T-helper 17 cell (primary cell): ENCODE results near the gene CNTNAP5. TPM values are rescaled to one million over a fixed set of nuclear protein-coding genes. Genes with fewer than 3 reads are reported as not detected.

Source experiments
- ATAC-seq: fragments of 150-1000 bp; cut with Tn5 transposase; 2 replicates; pipeline ENCODE4 v1.10.0; 2021; ENCODE audit warnings: mild to moderate bottlenecking, moderate library complexity
- DNase-seq, 3 donors: peaks; one replicate each; pipeline versions ENCODE4 v3.0.0 to v3.0.0-alpha.2; 2020 to 2021
- H3K9me3 ChIP-seq: one replicate; pipeline ENCODE4 v1.7.0; 2013; ENCODE audit warnings: low read length, mild to moderate bottlenecking; ENCODE audit not compliant: control insufficient read depth, poor library complexity, severe bottlenecking
- H3K27ac Mint-ChIP-seq: one replicate; pipeline ENCODE4 v1.8.0; 2022; ENCODE audit warnings: mild to moderate bottlenecking, moderate library complexity, mixed read lengths
- H3K27me3 Mint-ChIP-seq: one replicate; pipeline ENCODE4 v1.8.0; 2022; ENCODE audit warnings: mixed read lengths
- H3K36me3 Mint-ChIP-seq: one replicate; pipeline ENCODE4 v1.8.0; 2022; ENCODE audit warnings: low read depth, mixed read lengths
- H3K4me1 Mint-ChIP-seq: one replicate; pipeline ENCODE4 v1.8.0; 2022; ENCODE audit warnings: mild to moderate bottlenecking, mixed read lengths
- H3K4me3 Mint-ChIP-seq: one replicate; pipeline ENCODE4 v1.8.0; 2022; ENCODE audit warnings: mild to moderate bottlenecking, moderate library complexity, mixed read lengths
- total RNA-seq, 4 donors: library from RNA in 2 of 4; stranded (reverse) in 2 of 4; gene quantifications; one replicate each; pipeline ENCODE4 v1.2.3 and lab custom pipeline; 2022 to 2026

The CNTNAP5 gene
- total RNA-seq, 2 donors from 2014 or later = not detected

DNA sequence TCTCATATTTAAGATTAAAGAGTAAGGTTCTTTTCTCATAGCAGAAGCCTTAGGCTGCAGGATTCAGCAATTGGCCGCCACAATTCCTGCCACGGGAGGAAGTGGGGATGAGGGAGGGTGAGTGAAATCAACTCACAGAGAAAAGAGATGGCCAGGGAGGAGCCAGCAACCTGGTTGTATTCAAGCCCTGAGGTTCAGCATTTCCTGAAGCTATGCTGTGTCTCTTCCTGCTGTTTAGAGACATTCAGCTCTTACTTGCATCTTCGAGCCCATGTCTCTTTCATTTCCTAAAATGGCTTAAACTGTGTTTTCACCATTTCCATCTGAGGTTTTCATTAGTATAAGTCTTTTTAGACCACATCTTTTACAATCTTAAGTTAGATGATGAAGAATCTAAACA lies 522.6 kb downstream of the CNTNAP5 start:
- Mint-ChIP-seq H3K27me3 (no peaks in the 10 kb centered on the region), H3K36me3 (no peaks in the 10 kb centered on the region), H3K4me3 (no peak overlapping the region), H3K4me1 (no peaks in the 10 kb centered on the region), H3K27ac (no peak overlapping the region)
- H3K9me3 ChIP-seq = no peaks in the 10 kb centered on the region
- ATAC-seq (no peak), DNase-seq (no peak)

DNA sequence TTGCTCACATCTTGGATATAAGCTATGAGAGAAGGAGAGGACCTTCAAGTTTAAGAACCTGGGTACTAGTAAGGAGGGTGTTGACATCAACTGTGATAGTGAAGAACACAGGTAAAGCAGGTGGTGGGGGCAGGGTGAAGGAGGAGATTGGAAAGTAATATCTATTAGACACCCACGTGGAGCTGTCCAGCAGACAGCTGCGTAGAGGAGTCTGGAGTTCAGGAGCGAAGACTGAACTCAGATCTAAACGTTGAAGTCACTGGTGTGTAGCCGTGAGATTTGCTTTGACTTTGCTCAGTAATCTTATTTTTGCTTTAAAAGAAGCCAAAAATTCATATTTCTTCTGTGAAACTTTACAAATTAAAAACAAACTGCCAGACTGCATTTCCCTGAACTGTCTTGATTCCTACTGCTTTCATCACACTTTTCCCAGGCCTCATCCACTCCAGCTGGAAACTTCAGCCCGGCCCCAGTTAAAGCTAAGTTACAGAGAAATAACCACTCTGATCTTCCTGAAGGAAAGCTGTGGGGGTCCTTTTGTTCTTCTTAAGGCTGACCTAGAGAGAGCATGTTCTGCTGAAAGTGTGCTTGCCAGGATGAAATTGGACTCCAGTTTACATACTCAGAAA lies 533.3 kb downstream of the CNTNAP5 start:
- H3K4me1 Mint-ChIP-seq = no peaks in the 10 kb centered on the region
- H3K27me3 Mint-ChIP-seq = no peaks in the 10 kb centered on the region
- no peaks in the 10 kb centered on the region for H3K36me3 Mint-ChIP-seq
- H3K9me3 ChIP-seq = no peaks in the 10 kb centered on the region
- ATAC-seq = no peak
- H3K27ac Mint-ChIP-seq = no peak overlapping the region
- no peak overlapping the region for H3K4me3 Mint-ChIP-seq
- DNase-seq = no peak

DNA sequence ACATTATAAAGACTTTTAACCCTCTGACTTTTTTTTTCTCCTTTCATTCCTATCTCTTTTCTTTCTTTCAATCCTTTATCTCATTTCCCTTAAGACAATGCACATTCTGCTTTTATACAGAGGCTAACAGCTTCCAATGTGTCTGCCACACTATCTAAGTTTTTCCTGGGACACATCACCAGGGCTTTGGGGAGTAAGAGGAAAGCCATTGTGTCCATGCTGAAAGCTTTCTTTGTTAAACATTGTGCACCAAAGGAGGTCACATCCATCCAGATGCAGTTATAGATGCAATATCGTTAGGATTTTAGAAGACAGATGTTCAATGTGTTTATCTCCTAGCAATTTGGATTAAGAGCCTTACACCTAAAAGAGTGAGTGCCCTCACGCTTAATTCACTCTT lies 534.1 kb downstream of the CNTNAP5 start:
- Mint-ChIP-seq H3K27ac (no peak overlapping the region), H3K4me1 (no peaks in the 10 kb centered on the region), H3K4me3 (no peak overlapping the region), H3K36me3 (no peaks in the 10 kb centered on the region), H3K27me3 (no peaks in the 10 kb centered on the region)
- no peak for DNase-seq
- ATAC-seq = no peak
- H3K9me3 ChIP-seq = no peaks in the 10 kb centered on the region

DNA sequence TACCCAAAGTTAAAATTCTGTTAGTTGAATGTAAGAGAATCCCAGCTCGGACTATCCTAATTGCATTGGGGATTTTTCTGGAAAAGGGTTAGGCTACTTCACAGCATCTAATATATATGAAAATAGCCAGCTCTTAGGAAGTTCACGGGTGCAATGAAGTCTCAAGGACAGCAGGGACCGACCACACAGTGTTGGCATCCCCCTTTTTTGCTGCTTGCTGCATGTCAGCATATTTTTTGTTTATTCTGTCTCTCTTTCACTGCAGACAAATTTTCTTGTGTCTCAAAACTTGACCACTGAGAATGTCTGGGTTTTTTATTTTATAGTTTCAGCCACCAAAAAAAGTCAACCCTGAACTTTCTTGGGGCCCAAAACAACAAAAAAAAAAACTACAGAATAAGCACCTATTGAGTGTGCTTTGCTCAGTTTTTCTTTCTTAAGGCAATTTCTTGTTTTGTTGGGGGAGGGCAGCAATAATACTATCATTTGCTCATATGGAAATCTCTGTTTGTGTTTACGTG lies 535.6 kb downstream of the CNTNAP5 start:
- no peaks in the 10 kb centered on the region for H3K4me1 Mint-ChIP-seq
- no peaks in the 10 kb centered on the region for H3K36me3 Mint-ChIP-seq
- no peaks in the 10 kb centered on the region for H3K27me3 Mint-ChIP-seq
- DNase-seq (no peak), ATAC-seq (no peak)
- no peak overlapping the region for H3K27ac Mint-ChIP-seq
- no peak overlapping the region for H3K4me3 Mint-ChIP-seq
- H3K9me3 ChIP-seq = no peaks in the 10 kb centered on the region

DNA sequence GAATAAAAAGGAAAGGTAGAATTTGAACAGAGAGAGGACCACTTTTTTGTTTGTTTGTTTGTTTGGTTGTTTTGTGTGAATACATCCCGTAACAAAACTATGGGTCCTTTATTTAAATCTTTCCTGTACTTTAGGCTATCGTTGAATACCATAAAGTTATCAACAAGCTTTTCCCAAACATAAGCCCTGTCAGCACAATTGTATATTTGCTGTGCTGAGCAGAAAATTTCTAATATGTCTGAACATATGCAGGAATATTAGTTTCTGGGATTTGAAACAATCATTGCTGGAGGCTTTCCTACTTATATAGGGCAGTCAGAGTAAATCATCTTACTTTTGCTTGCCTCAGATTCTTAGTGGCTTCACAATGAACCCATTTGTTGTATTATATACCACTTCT lies 536.4 kb downstream of the CNTNAP5 start:
- H3K27me3 Mint-ChIP-seq = no peaks in the 10 kb centered on the region
- no peak overlapping the region for H3K27ac Mint-ChIP-seq
- H3K4me3 Mint-ChIP-seq = no peak overlapping the region
- H3K4me1 Mint-ChIP-seq = no peaks in the 10 kb centered on the region
- H3K36me3 Mint-ChIP-seq = no peaks in the 10 kb centered on the region
- DNase-seq (no peak), ATAC-seq (no peak)
- H3K9me3 ChIP-seq = no peaks in the 10 kb centered on the region

DNA sequence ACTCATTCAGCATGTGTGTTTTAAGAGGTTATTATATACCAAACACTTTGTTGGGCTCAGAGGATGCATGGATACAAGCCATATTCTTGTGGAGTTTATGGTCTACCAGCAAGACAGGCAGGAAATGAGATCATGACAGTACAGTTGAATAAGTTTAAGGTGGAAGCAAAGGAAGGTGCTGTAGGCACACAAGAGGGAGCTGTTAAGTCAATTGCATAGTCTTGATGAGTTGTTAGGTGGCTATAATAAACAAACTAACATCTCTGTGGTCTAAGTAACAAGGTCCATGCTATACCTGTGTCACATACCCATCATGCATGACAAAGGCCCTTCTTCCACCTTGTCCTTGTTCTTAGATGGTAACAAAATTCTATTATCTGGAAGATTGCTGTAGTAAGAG lies 538.3 kb downstream of the CNTNAP5 start:
- no peak overlapping the region for H3K4me3 Mint-ChIP-seq
- no peak overlapping the region for H3K27ac Mint-ChIP-seq
- no peaks in the 10 kb centered on the region for H3K9me3 ChIP-seq
- DNase-seq (no peak), ATAC-seq (no peak)
- H3K27me3 Mint-ChIP-seq = no peaks in the 10 kb centered on the region
- no peaks in the 10 kb centered on the region for H3K36me3 Mint-ChIP-seq
- no peaks in the 10 kb centered on the region for H3K4me1 Mint-ChIP-seq

DNA sequence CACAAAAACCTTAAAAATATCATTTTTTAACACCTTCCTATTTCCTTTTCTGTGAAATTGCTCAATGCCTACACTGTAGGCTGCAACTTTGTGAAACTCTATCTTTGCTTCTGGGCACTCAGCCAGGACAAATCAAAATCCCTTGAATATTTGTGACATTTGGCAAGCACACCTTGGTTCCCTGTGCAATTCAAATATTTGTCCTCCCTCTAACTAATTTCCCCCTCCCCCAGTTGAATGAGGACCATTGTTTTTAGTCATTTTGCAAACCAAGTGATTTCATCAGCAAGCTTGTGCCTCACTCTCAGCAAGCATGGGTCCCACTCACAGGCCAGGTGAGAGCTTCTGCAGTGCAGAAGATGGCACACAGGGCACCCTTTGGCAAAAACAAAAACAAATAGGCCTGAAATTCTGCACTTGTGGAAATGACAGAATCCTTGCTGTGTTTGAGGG lies 541.5 kb downstream of the CNTNAP5 start:
- Mint-ChIP-seq H3K4me3 (no peak overlapping the region), H3K27ac (no peak overlapping the region), H3K27me3 (no peaks in the 10 kb centered on the region), H3K36me3 (no peaks in the 10 kb centered on the region), H3K4me1 (no peaks in the 10 kb centered on the region)
- ATAC-seq (no peak), DNase-seq (no peak)
- H3K9me3 ChIP-seq = no peaks in the 10 kb centered on the region

DNA sequence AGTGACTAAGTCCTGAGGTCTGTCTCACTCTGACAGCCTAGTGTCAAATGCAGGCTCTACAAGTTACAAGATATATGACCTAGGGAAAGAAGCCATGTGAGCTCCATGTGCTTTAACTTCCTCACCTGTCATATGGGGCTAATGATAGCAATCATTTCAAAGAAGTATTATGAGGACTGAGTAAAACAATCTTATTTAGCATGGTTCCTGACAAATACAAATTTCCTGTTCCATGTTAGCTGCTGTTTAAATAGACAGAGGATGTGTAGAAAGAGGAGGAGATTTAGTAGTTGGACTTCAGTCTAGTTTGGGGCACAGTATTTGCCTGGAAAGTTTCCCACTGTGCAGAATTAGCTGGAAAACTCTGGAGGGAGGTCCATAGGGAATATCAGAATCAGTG lies 545.8 kb downstream of the CNTNAP5 start:
- DNase-seq = no peak
- H3K4me1 Mint-ChIP-seq = no peaks in the 10 kb centered on the region
- no peaks in the 10 kb centered on the region for H3K9me3 ChIP-seq
- no peaks in the 10 kb centered on the region for H3K27me3 Mint-ChIP-seq
- ATAC-seq = no peak
- no peaks in the 10 kb centered on the region for H3K36me3 Mint-ChIP-seq
- no peak overlapping the region for H3K4me3 Mint-ChIP-seq
- no peak overlapping the region for H3K27ac Mint-ChIP-seq

DNA sequence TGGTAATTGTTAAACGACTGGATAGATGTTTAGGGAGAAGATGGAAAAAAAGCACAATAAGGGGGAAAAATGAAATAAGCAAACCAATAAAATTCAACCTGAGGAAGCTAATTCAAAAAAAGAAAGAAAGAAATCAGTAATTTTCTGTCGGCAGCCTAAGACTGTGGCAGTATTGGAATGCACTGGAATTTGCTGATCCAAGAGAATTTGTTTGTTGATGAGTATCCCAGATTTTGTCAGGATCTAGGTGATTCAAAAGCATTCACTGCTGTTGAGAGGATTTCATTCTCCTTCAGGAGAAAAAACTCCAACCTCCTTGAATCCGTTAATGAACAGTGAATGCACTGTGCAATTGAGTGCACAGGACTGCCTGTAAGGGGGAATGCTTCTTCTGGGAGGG lies 546.7 kb downstream of the CNTNAP5 start:
- Mint-ChIP-seq H3K4me3 (no peak overlapping the region), H3K27me3 (no peaks in the 10 kb centered on the region), H3K4me1 (no peaks in the 10 kb centered on the region), H3K36me3 (no peaks in the 10 kb centered on the region), H3K27ac (no peak overlapping the region)
- no peak for ATAC-seq
- no peaks in the 10 kb centered on the region for H3K9me3 ChIP-seq
- no peak for DNase-seq

DNA sequence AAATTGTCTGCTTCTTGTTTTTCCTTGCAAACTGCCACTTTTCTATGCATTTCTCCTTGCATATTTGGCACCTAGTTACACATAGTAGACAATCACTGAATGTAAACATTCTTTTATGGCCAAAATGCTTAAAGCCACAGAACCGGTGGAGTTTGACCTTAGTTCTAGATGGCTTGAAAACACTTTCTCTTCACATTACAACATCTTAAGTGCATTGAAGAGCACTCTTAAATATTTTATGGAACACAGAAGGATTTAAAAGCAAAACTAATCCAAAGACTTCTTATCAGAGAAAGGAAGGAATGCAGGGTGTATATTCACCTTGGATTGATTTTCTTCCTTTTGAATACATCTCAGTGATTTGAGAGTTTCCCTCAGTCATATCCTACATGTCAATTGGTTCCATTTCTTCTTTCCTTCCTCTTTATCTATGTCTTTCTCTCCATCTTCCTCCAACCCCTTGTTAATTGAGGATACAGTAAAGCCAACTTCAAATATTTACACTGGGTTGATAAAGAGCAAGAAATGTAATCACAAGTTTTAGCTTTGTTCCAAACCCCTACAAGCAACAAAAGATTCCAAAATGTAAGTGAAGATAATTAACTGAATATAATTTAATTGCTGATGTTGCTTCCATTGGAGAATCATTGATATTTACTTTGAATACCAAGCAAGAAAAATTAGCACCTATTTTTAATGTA lies 548.0 kb downstream of the CNTNAP5 start:
- H3K9me3 ChIP-seq = no peaks in the 10 kb centered on the region
- no peak overlapping the region for H3K27ac Mint-ChIP-seq
- ATAC-seq = no peak
- no peaks in the 10 kb centered on the region for H3K36me3 Mint-ChIP-seq
- H3K4me3 Mint-ChIP-seq = no peak overlapping the region
- H3K4me1 Mint-ChIP-seq = no peaks in the 10 kb centered on the region
- no peaks in the 10 kb centered on the region for H3K27me3 Mint-ChIP-seq
- DNase-seq = no peak

DNA sequence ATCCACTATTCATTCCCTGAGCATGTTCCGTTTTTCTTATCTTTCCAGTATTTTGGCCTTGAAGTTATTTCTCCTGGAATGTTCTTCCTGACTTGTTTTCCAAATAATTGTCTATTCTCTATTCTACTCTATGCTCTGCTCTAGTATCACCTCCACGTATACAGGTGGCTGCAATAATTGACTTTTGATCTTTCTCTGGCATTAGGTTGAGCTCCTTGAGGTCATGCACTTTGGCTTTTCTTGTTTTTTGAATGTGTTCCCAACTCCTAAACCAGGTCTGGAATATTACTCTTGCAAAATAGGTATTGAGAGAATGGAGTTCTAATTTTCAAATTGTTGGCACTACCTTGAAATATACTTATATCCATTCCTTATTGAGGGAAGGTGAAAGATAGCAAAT lies 550.4 kb downstream of the CNTNAP5 start:
- Mint-ChIP-seq H3K27ac (no peak overlapping the region), H3K36me3 (no peaks in the 10 kb centered on the region), H3K4me1 (no peaks in the 10 kb centered on the region), H3K4me3 (no peak overlapping the region), H3K27me3 (no peaks in the 10 kb centered on the region)
- no peak for DNase-seq
- no peak for ATAC-seq
- H3K9me3 ChIP-seq = no peaks in the 10 kb centered on the region

DNA sequence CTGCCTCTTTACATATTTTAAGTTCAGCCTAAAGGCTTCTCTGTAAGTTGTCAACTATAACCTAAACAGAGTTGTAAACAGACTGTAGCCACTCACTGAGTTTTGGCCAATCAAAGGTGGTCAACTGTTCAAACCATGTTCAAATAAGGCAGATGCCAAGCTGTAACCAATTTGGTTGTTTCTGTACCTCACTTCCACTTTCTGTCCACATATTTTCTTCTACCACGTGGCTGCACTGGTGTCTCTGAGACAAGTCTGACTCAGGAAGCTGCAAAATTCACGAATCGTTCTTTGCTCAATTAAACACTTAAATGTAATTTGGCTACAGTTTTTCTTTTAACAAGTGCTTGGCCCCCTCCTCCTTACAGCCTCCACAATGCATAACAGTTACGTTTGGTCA lies 555.2 kb downstream of the CNTNAP5 start:
- DNase-seq = no peak
- no peak for ATAC-seq
- H3K9me3 ChIP-seq = no peaks in the 10 kb centered on the region
- H3K27ac Mint-ChIP-seq = no peak overlapping the region
- H3K27me3 Mint-ChIP-seq = no peaks in the 10 kb centered on the region
- no peaks in the 10 kb centered on the region for H3K4me1 Mint-ChIP-seq
- no peak overlapping the region for H3K4me3 Mint-ChIP-seq
- no peaks in the 10 kb centered on the region for H3K36me3 Mint-ChIP-seq

DNA sequence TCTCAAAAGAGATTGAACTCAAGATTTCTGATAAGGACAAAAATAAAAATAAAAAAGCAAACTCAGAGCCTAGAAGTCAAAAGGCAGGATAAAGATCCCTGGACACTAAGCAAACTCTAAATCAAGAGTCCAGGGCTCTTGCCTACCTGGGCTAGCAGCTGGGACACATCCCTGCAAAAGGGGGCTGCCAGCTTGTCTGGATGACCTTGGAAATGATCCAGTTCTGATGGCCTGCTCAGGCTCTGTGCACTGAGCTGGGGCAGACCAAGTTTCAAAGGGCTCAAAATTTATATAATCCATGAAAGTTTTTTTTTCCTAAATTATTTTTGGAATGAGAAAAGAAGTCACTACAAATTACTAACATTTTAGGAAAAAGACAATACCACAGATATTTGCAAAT lies 557.3 kb downstream of the CNTNAP5 start:
- no peak overlapping the region for H3K4me3 Mint-ChIP-seq
- ATAC-seq = no peak
- H3K36me3 Mint-ChIP-seq = no peaks in the 10 kb centered on the region
- H3K27me3 Mint-ChIP-seq = no peaks in the 10 kb centered on the region
- no peak overlapping the region for H3K27ac Mint-ChIP-seq
- H3K4me1 Mint-ChIP-seq = no peaks in the 10 kb centered on the region
- no peaks in the 10 kb centered on the region for H3K9me3 ChIP-seq
- no peak for DNase-seq

DNA sequence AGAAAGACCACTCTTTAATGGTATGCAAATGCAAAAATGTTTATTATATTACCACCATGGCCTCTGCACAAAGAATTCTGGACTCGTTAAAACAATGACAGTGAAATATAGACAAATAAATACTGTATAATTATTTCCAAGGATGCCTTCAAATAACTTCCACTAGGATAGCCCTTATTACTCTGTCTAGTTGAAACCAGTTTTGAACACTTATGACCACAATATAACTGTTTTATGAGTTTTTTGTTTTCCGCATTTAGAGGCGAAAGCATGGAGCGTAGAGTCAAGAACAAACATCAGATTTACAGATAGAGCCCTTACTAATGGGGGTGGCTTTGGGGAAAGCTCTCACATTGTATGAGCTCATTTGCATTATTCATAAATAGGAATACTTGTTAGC lies 559.5 kb downstream of the CNTNAP5 start:
- ATAC-seq (no peak), DNase-seq (no peak)
- no peak overlapping the region for H3K4me3 Mint-ChIP-seq
- H3K27ac Mint-ChIP-seq = no peak overlapping the region
- H3K9me3 ChIP-seq = no peaks in the 10 kb centered on the region
- H3K4me1 Mint-ChIP-seq = no peaks in the 10 kb centered on the region
- no peaks in the 10 kb centered on the region for H3K27me3 Mint-ChIP-seq
- H3K36me3 Mint-ChIP-seq = no peaks in the 10 kb centered on the region
